Measurements from ENCODE around the gene SIRPA. TPM values are rescaled to one million over a fixed set of nuclear protein-coding genes. Genes with fewer than 3 reads are reported as not detected.

SIRPA gene
- total and polyA plus RNA-seq, 2 of the 4 experiments (the other 2 are of a cell fraction): 9.9 to 40.2 TPM

DNA sequence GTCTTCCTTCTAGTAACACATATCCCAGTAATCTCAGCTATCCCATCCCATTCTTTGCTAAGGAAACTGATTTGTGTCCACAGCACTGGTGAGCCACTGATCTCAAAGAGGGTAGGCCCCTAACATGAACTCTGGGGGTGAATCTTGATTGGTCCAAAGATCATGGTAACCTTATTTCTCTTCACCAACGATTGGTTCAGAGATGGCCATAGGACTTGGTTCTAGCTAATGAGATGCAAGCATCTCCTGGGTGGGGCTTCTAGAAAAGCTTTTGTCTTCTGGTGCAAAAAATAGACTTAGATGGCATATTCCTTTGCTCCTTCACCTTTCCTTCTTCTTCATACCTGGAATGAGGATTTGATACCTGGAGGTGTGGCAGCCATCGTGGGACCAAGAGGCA lies 43.8 kb upstream of the SIRPA start:
- H3K4me3 ChIP-seq (ENCODE audit: insufficient read depth, low read depth, low read length): no peak overlapping the region
- H2BK15ac ChIP-seq (ENCODE audit: low read depth, low read length): no peak overlapping the region
- H3K23ac ChIP-seq (ENCODE audit: low read depth, low read length): no peak overlapping the region
- no peak overlapping the region for H2AK5ac ChIP-seq (ENCODE audit: low read depth, low read length)
- no peaks in the 10 kb centered on the region; the same call in 1 of the 2 replicates for H3K4me1 ChIP-seq (ENCODE audit: control insufficient read depth, insufficient read depth, low read length)
- dilution Hi-C loops (cut with HindIII; ENCODE audit: low sequenced_read_pairs, unreplicated experiment) (no loop called here), in situ Hi-C loops (cut with MboI; ENCODE audit: low sequenced_read_pairs) (no loop called here), intact Hi-C loops (cut with micrococcal nuclease) (no loop called here)
- POLR2A ChIA-PET (ENCODE audit: unreplicated experiment): no interaction called here
- H4K91ac ChIP-seq (ENCODE audit: insufficient read depth, low read depth, low read length): no peak overlapping the region
- no peak overlapping the region for H3K9ac ChIP-seq (ENCODE audit: low read depth, low read length)
- H4K5ac ChIP-seq (ENCODE audit: low read depth, low read length): no peak overlapping the region
- no peak overlapping the region for H4K8ac ChIP-seq (ENCODE audit: low read depth in 2 of 2, low read length in 2 of 2)
- TF ChIP-seq SMC3 (IDR thresholded peaks at IDR 0.05; ENCODE audit: low read depth, low read length): no peak
- TF ChIP-seq, protein P1, sequence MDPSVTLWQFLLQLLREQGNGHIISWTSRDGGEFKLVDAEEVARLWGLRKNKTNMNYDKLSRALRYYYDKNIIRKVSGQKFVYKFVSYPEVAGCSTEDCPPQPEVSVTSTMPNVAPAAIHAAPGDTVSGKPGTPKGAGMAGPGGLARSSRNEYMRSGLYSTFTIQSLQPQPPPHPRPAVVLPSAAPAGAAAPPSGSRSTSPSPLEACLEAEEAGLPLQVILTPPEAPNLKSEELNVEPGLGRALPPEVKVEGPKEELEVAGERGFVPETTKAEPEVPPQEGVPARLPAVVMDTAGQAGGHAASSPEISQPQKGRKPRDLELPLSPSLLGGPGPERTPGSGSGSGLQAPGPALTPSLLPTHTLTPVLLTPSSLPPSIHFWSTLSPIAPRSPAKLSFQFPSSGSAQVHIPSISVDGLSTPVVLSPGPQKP (IDR thresholded peaks at IDR 0.05; ENCODE audit: borderline replicate concordance, low read depth, low read length): no peak
- no peak for TF ChIP-seq BHLHE40 (IDR thresholded peaks at IDR 0.05; ENCODE audit: low read depth, low read length)
- TF ChIP-seq MXI1 (IDR thresholded peaks at IDR 0.05; ENCODE audit: borderline replicate concordance, low read depth, low read length): no peak
- TF ChIP-seq MAFK (IDR thresholded peaks at IDR 0.05; ENCODE audit: low read depth, low read length): no peak
- CTCF ChIA-PET: no interaction called here
- H4K20me1 ChIP-seq (ENCODE audit: insufficient read depth, low read length): no peaks in the 10 kb centered on the region
- no peak overlapping the region for H2BK5ac ChIP-seq (ENCODE audit: low read depth, low read length, poor library complexity, severe bottlenecking)
- DNase-seq (no peak), ATAC-seq (ENCODE audit: low read depth) (no peak)
- H3K27ac ChIP-seq (ENCODE audit: insufficient read depth, low read length): no peak overlapping the region
- H3K18ac ChIP-seq (ENCODE audit: low read depth, low read length): no peak overlapping the region
- H2AFZ ChIP-seq (replicated peaks; ENCODE audit: low read length, poor library complexity): no peak overlapping the region
- H3K27me3 ChIP-seq (ENCODE audit: control insufficient read depth, insufficient read depth, low read length): peaks cover 18% of the 10 kb centered on the region
- no peaks in the 10 kb centered on the region for H3K9me1 ChIP-seq (ENCODE audit: insufficient read depth, low read length)
- no peaks in the 10 kb centered on the region for H3K36me3 ChIP-seq (ENCODE audit: control insufficient read depth, insufficient read depth, low read length)
- no peak overlapping the region for H3K56ac ChIP-seq (ENCODE audit: extremely low read depth, insufficient read depth, low read length)
- no peak overlapping the region for H2BK20ac ChIP-seq (ENCODE audit: low read depth, low read length)
- H3K79me1 ChIP-seq (ENCODE audit: low read depth in 1 of 2, low read length in 2 of 2): no peaks in the 10 kb centered on the region
- H2BK120ac ChIP-seq (ENCODE audit: low read depth, low read length): no peak overlapping the region
- BruUV-seq (replicated peaks): no TSS peak
- no peak overlapping the region for H3K14ac ChIP-seq (replicated peaks; ENCODE audit: low read depth, low read length)
- H2AK9ac ChIP-seq (replicated peaks; ENCODE audit: low read depth, low read length, poor library complexity): no peak overlapping the region
- no peak overlapping the region for H3K4me2 ChIP-seq (ENCODE audit: low read depth, low read length)
- no peaks in the 10 kb centered on the region for H3K9me3 ChIP-seq (ENCODE audit: control insufficient read depth, insufficient read depth, low read length)
- H3K4ac ChIP-seq (ENCODE audit: low read depth, low read length): no peak overlapping the region
- no CpG with 5 or more reads among the region's 2 CpGs for WGBS, 2 experiments (ENCODE audit: extremely low coverage in 2 of 2, insufficient read length in 1 of 2)
